DND-41 (cell line): Measurements from ENCODE around the gene PRUNE1.

ENCODE experiments used
- ATAC-seq: fragments of 200-7000 bp; cut with Tn5 transposase; 3 replicates; pipeline ENCODE4 v1.9.1; 2021; ENCODE audit warnings: low read depth; ENCODE audit not compliant: insufficient read depth
- DNase-seq: peaks from one replicate; pipeline ENCODE4 v3.0.0-alpha.2; 2020
- H2AFZ ChIP-seq: 2 replicates; pipeline ENCODE4 v1.6.0; 2012; ENCODE audit warnings: low read depth, low read length
- H3K27ac ChIP-seq: 2 replicates; pipeline ENCODE4 v1.5.1; 2012; ENCODE audit warnings: low read length, inconsistent platforms
- H3K27me3 ChIP-seq: fragments of 200-600 bp; sonication (generic); 2 replicates; pipeline ENCODE4 v1.6.0; 2012; ENCODE audit warnings: low read length, mild to moderate bottlenecking, inconsistent platforms; ENCODE audit not compliant: insufficient read depth, poor library complexity
- H3K36me3 ChIP-seq: 2 replicates; pipeline ENCODE4 v1.5.1; 2012; ENCODE audit warnings: low read length, inconsistent platforms; ENCODE audit not compliant: insufficient read depth
- H3K4me1 ChIP-seq: 2 replicates; pipeline ENCODE4 v1.5.1; 2012; ENCODE audit warnings: mild to moderate bottlenecking, low read length; ENCODE audit not compliant: insufficient read depth
- H3K4me2 ChIP-seq: 2 replicates; pipeline ENCODE4 v1.6.0; 2012; ENCODE audit warnings: mild to moderate bottlenecking, moderate library complexity, low read length, inconsistent platforms; ENCODE audit not compliant: insufficient read depth
- H3K4me3 ChIP-seq, 2 experiments: fragments of 200-600 bp in 1 of 2; shearing (Covaris generic) in 1 of 2; 2 replicates each; pipeline ENCODE4 v1.5.1; 2012 to 2016; ENCODE audit warnings: inconsistent platforms in 2 of 2, low read length in 2 of 2, mild to moderate bottlenecking in 2 of 2, low read depth in 1 of 2, moderate library complexity in 1 of 2
- H3K79me2 ChIP-seq: 2 replicates; pipeline ENCODE4 v1.6.0; 2012; ENCODE audit warnings: low read length, inconsistent platforms; ENCODE audit not compliant: insufficient read depth
- H3K9ac ChIP-seq: 2 replicates; pipeline ENCODE4 v1.6.0; 2012; ENCODE audit warnings: low read depth, mild to moderate bottlenecking, inconsistent platforms, low read length, moderate library complexity
- H3K9me3 ChIP-seq: 2 replicates; pipeline ENCODE4 v1.5.1; 2012; ENCODE audit warnings: low read length, moderate library complexity, mild to moderate bottlenecking, inconsistent platforms; ENCODE audit not compliant: insufficient read depth, severe bottlenecking
- H4K20me1 ChIP-seq: 2 replicates; pipeline ENCODE4 v1.6.0; 2012; ENCODE audit warnings: low read length; ENCODE audit not compliant: insufficient read depth
- CTCF ChIP-seq: IDR thresholded peaks from 2 replicates; pipeline ENCODE4 v1.5.1; 2012; ENCODE audit warnings: borderline replicate concordance, low read length, moderate library complexity, mild to moderate bottlenecking; ENCODE audit not compliant: poor library complexity, severe bottlenecking; ENCODE audit errors: extremely low read depth
- EZH2 ChIP-seq: IDR thresholded peaks from 3 replicates; pipeline ENCODE4 v1.6.1; 2012; ENCODE audit warnings: borderline replicate concordance, low read depth, mild to moderate bottlenecking, moderate library complexity, low read length, inconsistent platforms; ENCODE audit not compliant: severe bottlenecking

Gene PRUNE1

GRCh38 chr1:151043163-151043562, 34.9 kb downstream of the PRUNE1 start:
- Histone ChIP-seq H3K4me1 (peaks cover 12% of the 10 kb centered on the region), H3K9ac (no peak overlapping the region), H3K4me2 (no peak overlapping the region), H3K79me2 (no peaks in the 10 kb centered on the region), H4K20me1 (no peaks in the 10 kb centered on the region), H3K9me3 (no peaks in the 10 kb centered on the region), H3K27me3 (no peaks in the 10 kb centered on the region), H2AFZ (no peak overlapping the region), H3K36me3 (no peaks in the 10 kb centered on the region), H3K4me3 (no peak overlapping the region), H3K27ac (no peak overlapping the region)
- DNase-seq, result no peak
- TF ChIP-seq EZH2 (no peak), CTCF (no peak)
- no peak for ATAC-seq

DNA sequence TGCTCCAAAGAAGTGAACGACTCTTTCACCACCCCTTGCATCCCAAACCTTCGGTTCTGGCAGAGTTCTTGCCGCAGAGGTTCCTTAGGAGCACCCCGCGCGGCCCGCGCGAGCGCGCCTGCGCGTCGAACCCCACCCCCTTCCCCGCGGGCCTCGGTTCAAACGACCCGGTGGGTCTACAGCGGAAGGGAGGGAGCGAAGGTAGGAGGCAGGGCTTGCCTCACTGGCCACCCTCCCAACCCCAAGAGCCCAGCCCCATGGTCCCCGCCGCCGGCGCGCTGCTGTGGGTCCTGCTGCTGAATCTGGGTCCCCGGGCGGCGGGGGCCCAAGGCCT, 39.3 kb downstream of the PRUNE1 start, which contains the start of gene C1orf56:
Gene C1orf56 (plus strand): TSS at position 161 of the 334 bp plus-strand sequence. CDS start 97 bp downstream, at position 258.
- Histone ChIP-seq H2AFZ (peak within 1 kb of the TSS; percentile 82), H4K20me1 (no peaks in the 10 kb centered on the region), H3K79me2 (no peaks in the 10 kb centered on the region), H3K9ac (peak within 1 kb of the TSS; percentile 61), H3K36me3 (peaks cover 12% of the 10 kb centered on the region; the same call in 1 of the 2 replicates), H3K27ac (peak within 1 kb of the TSS; percentile 55), H3K27me3 (no peaks in the 10 kb centered on the region), H3K4me3 (peak within 1 kb of the TSS; percentile 21 to 57; a peak in 3 of 4 replicates), H3K4me2 (peak within 1 kb of the TSS; percentile 76), H3K9me3 (no peaks in the 10 kb centered on the region), H3K4me1 (peaks cover 18% of the 10 kb centered on the region)
- no peak for TF ChIP-seq EZH2
- DNase-seq, result peak; percentile 71
- ATAC-seq, result peak; percentile 88

DNA sequence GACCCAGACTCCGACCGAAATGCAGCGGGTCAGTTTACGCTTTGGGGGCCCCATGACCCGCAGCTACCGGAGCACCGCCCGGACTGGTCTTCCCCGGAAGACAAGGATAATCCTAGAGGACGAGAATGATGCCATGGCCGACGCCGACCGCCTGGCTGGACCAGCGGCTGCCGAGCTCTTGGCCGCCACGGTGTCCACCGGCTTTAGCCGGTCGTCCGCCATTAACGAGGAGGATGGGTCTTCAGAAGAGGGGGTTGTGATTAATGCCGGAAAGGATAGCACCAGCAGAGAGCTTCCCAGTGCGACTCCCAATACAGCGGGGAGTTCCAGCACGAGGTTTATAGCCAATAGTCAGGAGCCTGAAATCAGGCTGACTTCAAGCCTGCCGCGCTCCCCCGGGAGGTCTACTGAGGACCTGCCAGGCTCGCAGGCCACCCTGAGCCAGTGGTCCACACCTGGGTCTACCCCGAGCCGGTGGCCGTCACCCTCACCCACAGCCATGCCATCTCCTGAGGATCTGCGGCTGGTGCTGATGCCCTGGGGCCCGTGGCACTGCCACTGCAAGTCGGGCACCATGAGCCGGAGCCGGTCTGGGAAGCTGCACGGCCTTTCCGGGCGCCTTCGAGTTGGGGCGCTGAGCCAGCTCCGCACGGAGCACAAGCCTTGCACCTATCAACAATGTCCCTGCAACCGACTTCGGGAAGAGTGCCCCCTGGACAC, 39.8 kb downstream of the PRUNE1 start:
- H3K4me2 ChIP-seq, result peak overlapping the region; percentile 76
- peak overlapping the region; percentile 21 to 57; a peak in 3 of 4 replicates for H3K4me3 ChIP-seq
- H3K4me1 ChIP-seq, result peaks cover 18% of the 10 kb centered on the region
- H4K20me1 ChIP-seq, result no peaks in the 10 kb centered on the region
- H3K79me2 ChIP-seq, result no peaks in the 10 kb centered on the region
- H3K27ac ChIP-seq, result peak overlapping the region; percentile 55
- no peaks in the 10 kb centered on the region for H3K27me3 ChIP-seq
- H3K9me3 ChIP-seq, result no peaks in the 10 kb centered on the region
- H3K36me3 ChIP-seq, result peaks cover 17% of the 10 kb centered on the region
- no peak for TF ChIP-seq EZH2
- no peak for TF ChIP-seq CTCF
- peak; percentile 44 for DNase-seq
- peak overlapping the region; percentile 61 for H3K9ac ChIP-seq
- ATAC-seq, result peak; percentile 33
- H2AFZ ChIP-seq, result peak overlapping the region; percentile 82

GRCh38 chr1:151048645-151049032, 40.4 kb downstream of the PRUNE1 start:
- no peaks in the 10 kb centered on the region for H3K9me3 ChIP-seq
- H2AFZ ChIP-seq, result no peak overlapping the region
- H3K4me2 ChIP-seq, result peak overlapping the region; percentile 76
- TF ChIP-seq EZH2 (no peak), CTCF (peak; percentile 50)
- no peaks in the 10 kb centered on the region for H3K79me2 ChIP-seq
- ATAC-seq (peak; percentile 63; the same call in 2 of the 3 replicates), DNase-seq (no peak)
- H3K27ac ChIP-seq, result no peak overlapping the region
- no peak overlapping the region; a peak in 1 of 4 replicates for H3K4me3 ChIP-seq
- H4K20me1 ChIP-seq, result no peaks in the 10 kb centered on the region
- peaks cover 18% of the 10 kb centered on the region for H3K4me1 ChIP-seq
- H3K36me3 ChIP-seq, result peaks cover 23% of the 10 kb centered on the region
- H3K9ac ChIP-seq, result no peak overlapping the region
- no peaks in the 10 kb centered on the region for H3K27me3 ChIP-seq
